Activated T-cell treated with anti-CD3 and anti-CD28 coated beads, Interleukin-2, amount 50 U/mL, for 4 hours (primary cell): Measurements from ENCODE around the gene CRYBB3. TPM values are rescaled to one million over a fixed set of nuclear protein-coding genes. Genes with fewer than 3 reads are reported as not detected.

ENCODE experiments used
- ATAC-seq, 2 donors: fragments of 200-7000 bp; cut with Tn5 transposase; one replicate each; pipeline ENCODE4 v1.10.0; 2021
- DNase-seq: peaks from one replicate; pipeline ENCODE4 v3.0.0-alpha.2; 2020
- H3K27me3 Mint-ChIP-seq: one replicate; pipeline ENCODE4 v1.8.0; 2021; ENCODE audit warnings: low read depth, mixed read lengths
- H3K36me3 Mint-ChIP-seq: one replicate; pipeline ENCODE4 v1.8.0; 2022; ENCODE audit warnings: mixed read lengths; ENCODE audit not compliant: insufficient read depth
- H3K4me1 Mint-ChIP-seq: one replicate; pipeline ENCODE4 v1.8.0; 2021; ENCODE audit warnings: low read depth, mixed read lengths
- H3K4me3 Mint-ChIP-seq: one replicate; pipeline ENCODE4 v1.8.0; 2021; ENCODE audit warnings: mild to moderate bottlenecking, moderate library complexity, mixed read lengths
- H3K9me3 Mint-ChIP-seq: one replicate; pipeline ENCODE4 v1.8.0; 2021; ENCODE audit warnings: mixed read lengths
- total RNA-seq, 3 donors: library from RNA; stranded (reverse); gene quantifications; one replicate each; pipeline ENCODE4 v1.2.1, GENCODE V29; 2021

Gene CRYBB3
- under 1 TPM in 1 of 3 donors, not detected in 2; 0.38 TPM for total RNA-seq

GRCh38 chr22:25199731-25200520 lies at the start of gene CRYBB3:
TSS of gene CRYBB3 (plus strand) at chr22:25199858. CDS start at chr22:25201397, 1,539 bp downstream.
- H3K9me3 Mint-ChIP-seq: no peaks in the 10 kb centered on the region
- no peaks in the 10 kb centered on the region for H3K4me1 Mint-ChIP-seq
- no peaks in the 10 kb centered on the region for H3K27me3 Mint-ChIP-seq
- ATAC-seq (no peak), DNase-seq (no peak)
- H3K36me3 Mint-ChIP-seq: no peaks in the 10 kb centered on the region
- H3K4me3 Mint-ChIP-seq: no peak within 1 kb of the TSS

DNA sequence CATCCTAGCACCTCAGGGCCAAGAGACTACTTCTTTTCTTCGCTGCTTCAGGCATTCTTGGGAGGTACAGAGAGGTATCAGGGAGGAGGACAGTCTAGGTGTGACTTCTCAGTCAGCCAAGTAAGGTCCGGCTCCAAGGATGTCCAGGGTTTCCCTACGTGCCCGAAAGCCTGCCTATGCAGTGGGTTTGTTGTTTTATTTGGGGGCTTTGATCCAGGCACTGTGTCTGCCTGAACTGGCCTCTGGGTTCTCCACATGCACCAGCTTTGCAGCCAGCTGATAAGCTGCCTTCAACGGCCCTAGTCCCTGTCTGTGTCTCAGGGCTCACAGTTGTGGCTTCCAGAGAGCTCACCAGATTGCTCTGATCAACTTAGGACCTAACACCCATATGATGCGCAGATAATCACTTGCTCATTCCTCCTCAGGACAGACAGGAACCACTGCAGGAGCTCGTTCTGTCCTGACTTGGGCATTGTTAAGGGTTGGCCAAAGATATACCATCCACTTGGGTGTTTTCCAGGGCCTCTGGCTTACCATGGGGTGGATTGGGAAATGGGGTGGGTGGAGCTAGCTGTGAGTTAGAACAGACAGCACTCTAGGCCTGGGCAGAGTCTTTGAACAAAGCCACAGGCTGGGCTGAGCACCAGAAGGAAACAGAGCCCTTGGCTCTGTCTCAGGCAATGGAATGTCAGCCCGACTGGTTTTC lies 45.5 kb upstream of the CRYBB3 start:
- Mint-ChIP-seq H3K27me3 (no peaks in the 10 kb centered on the region), H3K4me3 (no peak overlapping the region), H3K4me1 (no peaks in the 10 kb centered on the region), H3K36me3 (no peaks in the 10 kb centered on the region), H3K9me3 (no peaks in the 10 kb centered on the region)
- ATAC-seq (no peak), DNase-seq (no peak)

DNA sequence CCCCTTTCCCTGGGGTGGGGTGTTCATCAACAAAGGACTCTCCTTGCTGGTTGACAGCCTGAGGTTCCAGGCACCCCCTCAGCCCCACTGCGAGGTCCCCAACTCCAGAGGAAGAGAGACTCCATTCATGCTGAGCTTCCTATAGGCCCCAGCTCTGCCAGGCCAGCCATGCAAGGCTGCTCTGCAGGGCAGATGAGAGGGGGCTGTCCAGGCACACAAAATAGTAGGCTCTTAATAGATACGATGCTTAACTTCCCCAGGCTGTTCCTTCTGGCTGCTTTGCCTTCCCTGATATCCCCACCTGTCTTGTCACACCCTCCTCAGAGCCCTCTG lies 45.0 kb upstream of the CRYBB3 start:
- Mint-ChIP-seq H3K36me3 (no peaks in the 10 kb centered on the region), H3K4me1 (no peaks in the 10 kb centered on the region), H3K27me3 (no peaks in the 10 kb centered on the region), H3K4me3 (no peak overlapping the region), H3K9me3 (no peaks in the 10 kb centered on the region)
- ATAC-seq (no peak), DNase-seq (no peak)

DNA sequence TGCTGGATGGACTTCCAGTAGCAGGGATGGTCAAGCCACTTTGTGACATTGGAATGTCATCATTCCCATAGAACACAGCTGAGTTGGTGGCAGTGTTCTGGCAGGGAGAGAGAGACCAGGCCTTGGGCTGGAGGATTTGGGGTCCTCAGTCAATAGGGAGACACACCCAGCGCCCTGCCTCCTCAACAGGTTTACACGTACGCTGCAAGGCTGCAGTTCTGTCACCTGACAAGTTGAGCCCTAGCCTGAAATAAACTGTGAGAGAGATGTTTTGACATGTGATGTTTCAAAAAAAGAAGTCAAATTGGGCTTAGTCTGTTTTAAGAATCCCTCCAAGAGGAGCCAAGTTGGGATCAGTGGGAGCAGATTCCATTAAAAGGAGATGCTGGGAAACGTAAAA lies 42.9 kb upstream of the CRYBB3 start:
- DNase-seq: no peak
- no peaks in the 10 kb centered on the region for H3K36me3 Mint-ChIP-seq
- H3K9me3 Mint-ChIP-seq: no peaks in the 10 kb centered on the region

DNA sequence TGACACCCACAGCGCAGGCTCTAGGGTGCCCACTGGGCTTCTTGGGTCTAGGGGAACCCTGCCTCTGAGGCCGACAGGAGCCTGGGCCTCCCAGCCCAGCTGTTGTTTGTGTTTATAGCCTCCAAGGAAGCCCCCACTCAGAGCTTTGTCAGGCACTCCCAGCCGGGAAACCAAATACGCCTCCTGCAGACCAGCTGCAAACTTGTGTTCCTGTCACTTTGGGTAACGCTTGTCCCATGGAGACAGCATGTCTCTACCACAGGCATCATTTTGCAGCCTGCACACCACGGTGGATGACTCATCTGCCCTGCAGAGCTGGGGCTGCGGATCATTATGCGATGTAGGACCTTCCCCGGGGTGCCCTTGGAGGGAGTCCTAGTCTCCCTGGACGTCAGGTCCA lies 40.6 kb upstream of the CRYBB3 start:
- Mint-ChIP-seq H3K9me3 (no peaks in the 10 kb centered on the region), H3K4me3 (no peak overlapping the region), H3K36me3 (no peaks in the 10 kb centered on the region), H3K4me1 (no peaks in the 10 kb centered on the region), H3K27me3 (no peaks in the 10 kb centered on the region)
- DNase-seq (no peak), ATAC-seq (no peak)

More for the DNA sequence above, 42.9 kb upstream of the CRYBB3 start:
- Mint-ChIP-seq H3K4me1 (no peaks in the 10 kb centered on the region), H3K4me3 (no peak overlapping the region), H3K27me3 (no peaks in the 10 kb centered on the region)
- ATAC-seq: no peak

- H3K36me3 Mint-ChIP-seq: no peaks in the 10 kb centered on the region
- no peaks in the 10 kb centered on the region for H3K27me3 Mint-ChIP-seq
- no peak for ATAC-seq
- DNase-seq: no peak
- H3K4me1 Mint-ChIP-seq: peaks cover 2% of the 10 kb centered on the region
- H3K4me3 Mint-ChIP-seq: no peak overlapping the region
- H3K9me3 Mint-ChIP-seq: no peaks in the 10 kb centered on the region
Observed at GRCh38 chr22:25160120-25160996, 39.3 kb upstream of the CRYBB3 start.

- Mint-ChIP-seq H3K36me3 (no peaks in the 10 kb centered on the region), H3K4me1 (peaks cover 2% of the 10 kb centered on the region), H3K4me3 (no peak overlapping the region), H3K9me3 (no peaks in the 10 kb centered on the region), H3K27me3 (no peaks in the 10 kb centered on the region)
- DNase-seq (no peak), ATAC-seq (no peak)
Observed at GRCh38 chr22:25161017-25161915, 38.4 kb upstream of the CRYBB3 start.

DNA sequence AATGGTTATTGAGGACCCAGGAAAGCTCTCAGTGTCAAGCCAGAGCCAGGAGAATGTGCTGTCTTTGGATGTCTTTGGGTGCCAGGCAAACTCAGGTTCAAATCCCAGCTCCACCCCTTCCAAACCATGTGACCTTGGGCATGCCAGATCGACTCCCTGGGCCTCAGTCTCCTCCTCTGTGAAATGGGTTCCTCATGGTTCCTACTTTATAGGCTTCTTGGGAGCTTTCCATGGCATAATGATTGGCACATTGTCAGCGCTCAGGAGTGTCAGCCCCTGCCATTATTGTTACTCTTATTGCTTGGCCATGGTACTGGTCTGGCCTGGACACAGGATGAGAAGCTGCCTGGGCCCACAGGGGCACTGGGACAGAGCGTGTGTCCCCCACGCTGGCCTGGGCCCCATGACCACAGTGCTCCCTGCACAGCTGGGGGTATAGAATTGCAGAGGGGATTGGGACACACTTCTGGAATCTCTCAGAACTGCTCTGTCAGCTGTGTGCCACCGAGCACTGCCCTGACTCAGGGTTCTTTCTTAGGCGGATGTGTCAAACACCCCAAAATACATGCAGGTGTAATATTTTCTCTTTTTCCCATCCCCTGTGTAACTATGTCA lies 37.6 kb upstream of the CRYBB3 start:
- ATAC-seq (no peak), DNase-seq (no peak)
- Mint-ChIP-seq H3K4me3 (no peak overlapping the region), H3K27me3 (no peaks in the 10 kb centered on the region), H3K4me1 (peaks cover 2% of the 10 kb centered on the region), H3K9me3 (no peaks in the 10 kb centered on the region), H3K36me3 (no peaks in the 10 kb centered on the region)

- H3K9me3 Mint-ChIP-seq: no peaks in the 10 kb centered on the region
- H3K27me3 Mint-ChIP-seq: no peaks in the 10 kb centered on the region
- H3K36me3 Mint-ChIP-seq: no peaks in the 10 kb centered on the region
- H3K4me1 Mint-ChIP-seq: peaks cover 2% of the 10 kb centered on the region
- ATAC-seq (no peak), DNase-seq (no peak)
- no peak overlapping the region for H3K4me3 Mint-ChIP-seq
Observed at GRCh38 chr22:25162561-25162960, 37.1 kb upstream of the CRYBB3 start.

GRCh38 chr22:25165785-25166184 lies 33.9 kb upstream of the CRYBB3 start:
- peaks cover 2% of the 10 kb centered on the region for H3K4me1 Mint-ChIP-seq
- H3K4me3 Mint-ChIP-seq: no peak overlapping the region
- DNase-seq: no peak
- H3K27me3 Mint-ChIP-seq: no peaks in the 10 kb centered on the region
- no peaks in the 10 kb centered on the region for H3K9me3 Mint-ChIP-seq
- no peak for ATAC-seq
- no peaks in the 10 kb centered on the region for H3K36me3 Mint-ChIP-seq

DNA sequence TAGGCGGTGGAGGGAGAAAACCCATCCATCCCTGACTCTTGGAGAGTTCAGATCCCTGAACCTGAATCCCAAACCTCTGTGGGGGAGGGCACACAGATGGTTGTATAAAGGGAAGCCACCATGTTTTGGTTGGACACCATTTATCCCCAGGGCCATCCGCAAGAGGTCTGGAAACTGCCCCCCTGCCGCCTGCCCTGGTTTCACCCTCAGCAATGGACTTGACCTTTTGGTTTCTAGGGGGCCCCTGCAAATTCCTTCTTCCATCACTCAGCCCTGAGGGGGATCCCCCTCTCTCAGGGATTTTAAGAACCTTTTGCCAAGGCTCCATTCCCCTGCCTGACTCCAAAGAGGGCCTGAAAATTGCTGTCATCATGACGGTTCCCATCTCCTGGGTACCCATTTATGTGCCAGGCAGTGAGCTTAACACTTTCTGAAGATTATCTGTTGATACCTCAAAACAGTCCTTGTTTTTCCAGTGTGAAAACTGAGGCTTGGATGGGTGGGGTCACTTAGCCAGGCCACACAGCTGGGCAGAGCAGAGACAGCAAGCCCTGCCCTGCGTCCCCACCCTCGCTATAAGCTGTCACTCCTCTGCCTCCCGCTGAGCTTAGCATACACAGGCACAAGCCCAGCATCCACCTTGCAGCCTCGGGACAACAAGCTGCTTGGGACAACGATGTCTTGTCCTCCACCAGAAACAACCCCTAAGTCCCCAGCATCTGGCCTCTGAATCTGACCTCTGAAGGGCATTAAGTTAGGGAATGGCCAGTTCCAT lies 33.2 kb upstream of the CRYBB3 start:
- Mint-ChIP-seq H3K4me1 (peaks cover 2% of the 10 kb centered on the region), H3K4me3 (no peak overlapping the region), H3K36me3 (no peaks in the 10 kb centered on the region), H3K27me3 (no peaks in the 10 kb centered on the region), H3K9me3 (no peaks in the 10 kb centered on the region)
- DNase-seq (no peak), ATAC-seq (no peak)

DNA sequence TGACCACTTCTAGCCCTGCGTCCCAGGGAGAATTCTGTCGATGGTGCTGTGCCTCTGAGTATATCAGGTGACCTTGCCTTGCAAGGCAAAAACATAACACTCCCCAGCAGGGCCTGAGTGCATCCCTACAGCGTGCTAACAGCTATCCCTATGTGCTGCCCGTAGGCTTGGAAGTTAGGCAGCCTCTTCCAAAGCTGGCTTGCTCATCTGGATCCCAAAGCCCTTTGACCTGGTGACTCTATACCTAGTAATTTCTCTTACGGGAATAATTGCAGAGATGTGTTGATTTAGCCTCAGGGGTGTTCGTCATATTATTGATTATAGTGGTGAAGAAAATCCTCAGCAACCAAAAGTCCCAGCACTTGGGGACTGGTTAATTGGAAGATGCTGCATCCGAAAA lies 32.6 kb upstream of the CRYBB3 start:
- no peak overlapping the region for H3K4me3 Mint-ChIP-seq
- ATAC-seq (no peak), DNase-seq (no peak)
- H3K36me3 Mint-ChIP-seq: no peaks in the 10 kb centered on the region
- peaks cover 2% of the 10 kb centered on the region for H3K4me1 Mint-ChIP-seq
- H3K27me3 Mint-ChIP-seq: no peaks in the 10 kb centered on the region
- no peaks in the 10 kb centered on the region for H3K9me3 Mint-ChIP-seq
